Measurements from ENCODE around the gene B3GAT2. TPM values are rescaled to one million over a fixed set of nuclear protein-coding genes. Genes with fewer than 3 reads are reported as not detected.

The B3GAT2 gene
- total and polyA plus RNA-seq, 2 of the 13 experiments (the other 11 are each of a cell fraction or from before 2014, with no cell fraction given) = 0.01 to 0.02 TPM

DNA sequence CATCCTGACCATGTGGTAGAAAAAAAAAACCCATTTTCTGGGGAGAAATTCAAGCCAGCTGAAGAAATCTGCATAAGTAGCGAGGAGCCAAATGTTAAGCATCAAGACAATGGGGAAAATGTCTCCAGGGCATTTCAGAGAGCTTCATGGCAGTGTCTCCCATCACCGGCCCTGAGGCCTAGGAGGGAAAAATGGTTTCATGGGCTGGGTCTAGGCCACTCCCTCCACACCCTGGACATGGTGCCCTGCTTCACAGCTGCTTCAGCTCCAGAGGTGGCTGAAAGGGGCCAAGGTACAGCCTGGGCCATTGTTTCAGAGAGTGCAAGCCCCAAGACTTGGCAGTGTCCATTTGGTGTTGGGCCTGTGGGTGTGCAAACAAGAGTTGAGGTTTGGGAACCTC lies 34.4 kb upstream of the B3GAT2 start:
- H3K79me2 ChIP-seq (ENCODE audit: insufficient read depth, low read length) = no peaks in the 10 kb centered on the region
- H3K4me2 ChIP-seq (ENCODE audit: low read depth, low read length) = no peak overlapping the region
- intact Hi-C loops (cut with micrococcal nuclease; ENCODE audit: unreplicated experiment) = no loop called here
- no peaks in the 10 kb centered on the region for H3K36me3 ChIP-seq (replicated peaks in 1 of 2; ENCODE audit: control insufficient read depth in 1 of 2, insufficient read depth in 2 of 2, low read length in 2 of 2)
- ATAC-seq (no peak), FAIRE-seq (no peak), DNase-seq (ENCODE audit: low spot score) (no peak)
- no peaks in the 10 kb centered on the region for H3K27me3 ChIP-seq (ENCODE audit: control insufficient read depth in 1 of 2, insufficient read depth in 2 of 2, low read length in 2 of 2)
- no peak overlapping the region for H3K4me3 ChIP-seq (replicated peaks in 1 of 3; ENCODE audit: insufficient read depth in 1 of 3, low read depth in 2 of 3, low read length in 3 of 3)
- no peaks in the 10 kb centered on the region for H3K4me1 ChIP-seq (ENCODE audit: insufficient read depth, low read length)
- in situ Hi-C loops (cut with HindIII; ENCODE audit: extremely low pct_ligation_motif_present, low pct_unique_long_range_greater_than_20kb) = no loop called here
- no peaks in the 10 kb centered on the region for H3K9me3 ChIP-seq (ENCODE audit: low read length)
- BruUV-seq (replicated peaks) = no TSS peak
- CTCF ChIA-PET (ENCODE audit: low intra/inter-chr PET ratio, low total read pairs) = no interaction called here
- H3K27ac ChIP-seq (ENCODE audit: extremely low read length, insufficient read depth, low read length) = no peak overlapping the region
- no peak overlapping the region for H2AFZ ChIP-seq (ENCODE audit: low read length)
- no peaks in the 10 kb centered on the region for H4K20me1 ChIP-seq (ENCODE audit: insufficient read depth, low read length)
- 55% methylated on average over 2 of the region's 2 CpGs for WGBS (ENCODE audit: low lambda C conversion rate)
- POLR2A ChIA-PET = no interaction called here
- H3K9ac ChIP-seq (ENCODE audit: insufficient read depth, low read depth, low read length) = no peak overlapping the region
- TF ChIP-seq BRD4 (CRISPR knock-in tag; IDR thresholded peaks at IDR 0.05) (no peak), NFE2L2 (IDR thresholded peaks at IDR 0.05; ENCODE audit: low read length) (no peak), ZNF546 (CRISPR knock-in tag; conservative IDR thresholded peaks at IDR 0.05) (no peak), RAD21 (CRISPR knock-in tag; IDR thresholded peaks at IDR 0.05) (no peak), ZSCAN20 (CRISPR knock-in tag; IDR thresholded peaks at IDR 0.05; ENCODE audit: borderline replicate concordance) (no peak), SIX4 (CRISPR knock-in tag; IDR thresholded peaks at IDR 0.05) (no peak), ZNF501 (CRISPR knock-in tag; IDR thresholded peaks at IDR 0.05) (no peak), NONO (IDR thresholded peaks at IDR 0.05) (no peak), NONO (CRISPR knock-in tag; conservative IDR thresholded peaks at IDR 0.05) (no peak), CBX5 (CRISPR knock-in tag; IDR thresholded peaks at IDR 0.05; ENCODE audit: borderline replicate concordance) (no peak), FOXO1 (CRISPR knock-in tag; IDR thresholded peaks at IDR 0.05) (no peak), SIN3A (IDR thresholded peaks at IDR 0.05; ENCODE audit: borderline replicate concordance, low read depth, low read length) (no peak), YEATS2 (CRISPR knock-in tag; IDR thresholded peaks at IDR 0.05; ENCODE audit: borderline replicate concordance) (no peak), SP4 (CRISPR knock-in tag; IDR thresholded peaks at IDR 0.05) (no peak), ZNF263 (CRISPR knock-in tag; IDR thresholded peaks at IDR 0.05) (no peak)
- TF ChIP-seq, protein P1, sequence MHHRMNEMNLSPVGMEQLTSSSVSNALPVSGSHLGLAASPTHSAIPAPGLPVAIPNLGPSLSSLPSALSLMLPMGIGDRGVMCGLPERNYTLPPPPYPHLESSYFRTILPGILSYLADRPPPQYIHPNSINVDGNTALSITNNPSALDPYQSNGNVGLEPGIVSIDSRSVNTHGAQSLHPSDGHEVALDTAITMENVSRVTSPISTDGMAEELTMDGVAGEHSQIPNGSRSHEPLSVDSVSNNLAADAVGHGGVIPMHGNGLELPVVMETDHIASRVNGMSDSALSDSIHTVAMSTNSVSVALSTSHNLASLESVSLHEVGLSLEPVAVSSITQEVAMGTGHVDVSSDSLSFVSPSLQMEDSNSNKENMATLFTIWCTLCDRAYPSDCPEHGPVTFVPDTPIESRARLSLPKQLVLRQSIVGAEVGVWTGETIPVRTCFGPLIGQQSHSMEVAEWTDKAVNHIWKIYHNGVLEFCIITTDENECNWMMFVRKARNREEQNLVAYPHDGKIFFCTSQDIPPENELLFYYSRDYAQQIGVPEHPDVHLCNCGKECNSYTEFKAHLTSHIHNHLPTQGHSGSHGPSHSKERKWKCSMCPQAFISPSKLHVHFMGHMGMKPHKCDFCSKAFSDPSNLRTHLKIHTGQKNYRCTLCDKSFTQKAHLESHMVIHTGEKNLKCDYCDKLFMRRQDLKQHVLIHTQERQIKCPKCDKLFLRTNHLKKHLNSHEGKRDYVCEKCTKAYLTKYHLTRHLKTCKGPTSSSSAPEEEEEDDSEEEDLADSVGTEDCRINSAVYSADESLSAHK (CRISPR knock-in tag; IDR thresholded peaks at IDR 0.05; ENCODE audit: borderline replicate concordance) = no peak
- TF ChIP-seq, protein P2, sequence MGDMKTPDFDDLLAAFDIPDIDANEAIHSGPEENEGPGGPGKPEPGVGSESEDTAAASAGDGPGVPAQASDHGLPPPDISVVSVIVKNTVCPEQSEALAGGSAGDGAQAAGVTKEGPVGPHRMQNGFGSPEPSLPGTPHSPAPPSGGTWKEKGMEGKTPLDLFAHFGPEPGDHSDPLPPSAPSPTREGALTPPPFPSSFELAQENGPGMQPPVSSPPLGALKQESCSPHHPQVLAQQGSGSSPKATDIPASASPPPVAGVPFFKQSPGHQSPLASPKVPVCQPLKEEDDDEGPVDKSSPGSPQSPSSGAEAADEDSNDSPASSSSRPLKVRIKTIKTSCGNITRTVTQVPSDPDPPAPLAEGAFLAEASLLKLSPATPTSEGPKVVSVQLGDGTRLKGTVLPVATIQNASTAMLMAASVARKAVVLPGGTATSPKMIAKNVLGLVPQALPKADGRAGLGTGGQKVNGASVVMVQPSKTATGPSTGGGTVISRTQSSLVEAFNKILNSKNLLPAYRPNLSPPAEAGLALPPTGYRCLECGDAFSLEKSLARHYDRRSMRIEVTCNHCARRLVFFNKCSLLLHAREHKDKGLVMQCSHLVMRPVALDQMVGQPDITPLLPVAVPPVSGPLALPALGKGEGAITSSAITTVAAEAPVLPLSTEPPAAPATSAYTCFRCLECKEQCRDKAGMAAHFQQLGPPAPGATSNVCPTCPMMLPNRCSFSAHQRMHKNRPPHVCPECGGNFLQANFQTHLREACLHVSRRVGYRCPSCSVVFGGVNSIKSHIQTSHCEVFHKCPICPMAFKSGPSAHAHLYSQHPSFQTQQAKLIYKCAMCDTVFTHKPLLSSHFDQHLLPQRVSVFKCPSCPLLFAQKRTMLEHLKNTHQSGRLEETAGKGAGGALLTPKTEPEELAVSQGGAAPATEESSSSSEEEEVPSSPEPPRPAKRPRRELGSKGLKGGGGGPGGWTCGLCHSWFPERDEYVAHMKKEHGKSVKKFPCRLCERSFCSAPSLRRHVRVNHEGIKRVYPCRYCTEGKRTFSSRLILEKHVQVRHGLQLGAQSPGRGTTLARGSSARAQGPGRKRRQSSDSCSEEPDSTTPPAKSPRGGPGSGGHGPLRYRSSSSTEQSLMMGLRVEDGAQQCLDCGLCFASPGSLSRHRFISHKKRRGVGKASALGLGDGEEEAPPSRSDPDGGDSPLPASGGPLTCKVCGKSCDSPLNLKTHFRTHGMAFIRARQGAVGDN (CRISPR knock-in tag; IDR thresholded peaks at IDR 0.05) = no peak
- TF ChIP-seq, protein P3, sequence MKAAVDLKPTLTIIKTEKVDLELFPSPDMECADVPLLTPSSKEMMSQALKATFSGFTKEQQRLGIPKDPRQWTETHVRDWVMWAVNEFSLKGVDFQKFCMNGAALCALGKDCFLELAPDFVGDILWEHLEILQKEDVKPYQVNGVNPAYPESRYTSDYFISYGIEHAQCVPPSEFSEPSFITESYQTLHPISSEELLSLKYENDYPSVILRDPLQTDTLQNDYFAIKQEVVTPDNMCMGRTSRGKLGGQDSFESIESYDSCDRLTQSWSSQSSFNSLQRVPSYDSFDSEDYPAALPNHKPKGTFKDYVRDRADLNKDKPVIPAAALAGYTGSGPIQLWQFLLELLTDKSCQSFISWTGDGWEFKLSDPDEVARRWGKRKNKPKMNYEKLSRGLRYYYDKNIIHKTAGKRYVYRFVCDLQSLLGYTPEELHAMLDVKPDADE (CRISPR knock-in tag; IDR thresholded peaks at IDR 0.05) = no peak
- TF ChIP-seq, protein P4, sequence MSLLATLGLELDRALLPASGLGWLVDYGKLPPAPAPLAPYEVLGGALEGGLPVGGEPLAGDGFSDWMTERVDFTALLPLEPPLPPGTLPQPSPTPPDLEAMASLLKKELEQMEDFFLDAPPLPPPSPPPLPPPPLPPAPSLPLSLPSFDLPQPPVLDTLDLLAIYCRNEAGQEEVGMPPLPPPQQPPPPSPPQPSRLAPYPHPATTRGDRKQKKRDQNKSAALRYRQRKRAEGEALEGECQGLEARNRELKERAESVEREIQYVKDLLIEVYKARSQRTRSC (CRISPR knock-in tag; IDR thresholded peaks at IDR 0.05; ENCODE audit: low read depth) = no peak

Measured in HepG2 (cell line).